Endothelial cell of umbilical vein (primary cell): ENCODE data around the gene GPR27. TPM values are rescaled to one million over a fixed set of nuclear protein-coding genes. Genes with fewer than 3 reads are reported as not detected.

Experiments
- BruUV-seq: library from RNA; stranded (reverse); fragments of 400-500 nt; replicated peaks from 2 replicates; lab custom pipeline; 2021; lab: Mats Ljungman, UMichigan
- CTCF ChIA-PET: fragments of 300-600, 350-600 bp; sonication (Branson Sonifier 250); formaldehyde crosslinking; loops from one replicate; lab custom pipeline; 2021; ENCODE audit warnings: antibody characterized with exemption, inconsistent platforms; lab: Charles Lee
- POLR2A ChIA-PET: fragments of 300-600, 350-600 bp; sonication (Branson Sonifier 250); formaldehyde crosslinking; loops from one replicate; lab custom pipeline; 2021; ENCODE audit warnings: antibody characterized with exemption, inconsistent platforms; lab: Charles Lee
- DNase-seq: peaks from one replicate; pipeline ENCODE4 v3.0.0-alpha.2; 2011; ENCODE audit warnings: low read depth, low spot score
- FAIRE-seq: peaks from 2 replicates; lab custom pipeline; 2011; peaks lifted over from hg19 to GRCh38; lab: Jason Lieb, UNC
- H2AFZ ChIP-seq: 2 replicates; pipeline ENCODE4 v1.6.0; 2012; ENCODE audit warnings: low read depth, low read length, control low read depth, inconsistent platforms
- H3K27ac ChIP-seq: 2 replicates; pipeline ENCODE4 v1.5.1; 2011; ENCODE audit warnings: low read depth, mild to moderate bottlenecking, control low read depth, low read length, moderate library complexity; ENCODE audit not compliant: insufficient read depth
- H3K27me3 ChIP-seq, 2 experiments: 2 replicates each; pipeline versions ENCODE4 v1.6.0 to v1.6.1; 2011; ENCODE audit warnings: low read length in 2 of 2, mixed read lengths in 1 of 2; ENCODE audit not compliant: control insufficient read depth in 2 of 2, insufficient read depth in 2 of 2
- H3K36me3 ChIP-seq, 2 experiments: 2 replicates in 1 of 2; 3 replicates in 1 of 2; pipeline ENCODE4 v1.5.1; 2011; ENCODE audit warnings: low read length in 2 of 2, mild to moderate bottlenecking in 1 of 2, moderate library complexity in 1 of 2; ENCODE audit not compliant: control insufficient read depth in 2 of 2, insufficient read depth in 2 of 2; ENCODE audit errors: extremely low read depth in 1 of 2
- H3K4me1 ChIP-seq: 3 replicates; pipeline ENCODE4 v1.5.1; 2011; ENCODE audit warnings: mild to moderate bottlenecking, low read length; ENCODE audit not compliant: control insufficient read depth, insufficient read depth; ENCODE audit errors: extremely low read depth
- H3K4me2 ChIP-seq: 2 replicates; pipeline ENCODE4 v1.6.1; 2011; ENCODE audit warnings: low read length, control low read depth, mixed read lengths; ENCODE audit not compliant: insufficient read depth
- H3K4me3 ChIP-seq, 3 experiments: fragments of 200-600 bp in 1 of 3; sonication (generic), shearing (Covaris generic) in 1 of 3; replicated peaks in 1 of 3; 2 replicates each; pipeline ENCODE4 v1.5.1; 2011 to 2016; ENCODE audit warnings: control low read depth in 3 of 3, low read length in 3 of 3, mild to moderate bottlenecking in 2 of 3, inconsistent platforms in 1 of 3, low read depth in 1 of 3, moderate library complexity in 1 of 3; ENCODE audit not compliant: insufficient read depth in 1 of 3
- H3K79me2 ChIP-seq: 2 replicates; pipeline ENCODE4 v1.6.0; 2012; ENCODE audit warnings: low read length, inconsistent platforms; ENCODE audit not compliant: control insufficient read depth, insufficient read depth
- H3K9ac ChIP-seq: replicated peaks from 2 replicates; pipeline ENCODE3; 2011; ENCODE audit warnings: low read length, control low read depth; ENCODE audit not compliant: insufficient read depth; ENCODE audit errors: extremely low read depth
- H3K9me1 ChIP-seq: replicated peaks from 3 replicates; pipeline ENCODE4 v1.6.0; 2011; ENCODE audit warnings: mild to moderate bottlenecking, low read length; ENCODE audit not compliant: control insufficient read depth, insufficient read depth; ENCODE audit errors: extremely low read depth
- H3K9me3 ChIP-seq: replicated peaks from 2 replicates; pipeline ENCODE4 v1.5.1; 2012; ENCODE audit warnings: low read length, inconsistent platforms; ENCODE audit not compliant: control insufficient read depth, insufficient read depth
- H4K20me1 ChIP-seq: replicated peaks from 2 replicates; pipeline ENCODE3; 2011; ENCODE audit warnings: mild to moderate bottlenecking, low read length; ENCODE audit not compliant: control insufficient read depth, insufficient read depth; ENCODE audit errors: extremely low read depth
- CTCF ChIP-seq, 2 donors: IDR thresholded peaks; 1 replicate in 1 of 2; 2 replicates in 1 of 2; pipeline ENCODE4 v1.5.1; 2011; ENCODE audit warnings: low read length in 2 of 2, mild to moderate bottlenecking in 2 of 2, moderate library complexity in 2 of 2, control low read depth in 1 of 2, inconsistent platforms in 1 of 2, low read depth in 1 of 2; ENCODE audit not compliant: insufficient read depth in 1 of 2; ENCODE audit errors: extremely low read depth in 1 of 2
- EZH2 ChIP-seq: IDR thresholded peaks from 2 replicates; pipeline ENCODE4 v1.6.1; 2012; ENCODE audit warnings: borderline replicate concordance, low read depth, mild to moderate bottlenecking, moderate library complexity, low read length, inconsistent platforms; ENCODE audit not compliant: severe bottlenecking
- FOS ChIP-seq: IDR thresholded peaks from 2 replicates; pipeline ENCODE4 v1.6.1; 2011; ENCODE audit warnings: mild to moderate bottlenecking, low read length, moderate library complexity, borderline replicate concordance; ENCODE audit not compliant: insufficient read depth
- GATA2 ChIP-seq: IDR thresholded peaks from 2 replicates; pipeline ENCODE4 v1.7.0; 2011; ENCODE audit warnings: low read depth, mild to moderate bottlenecking, moderate library complexity, mixed read lengths, low read length; ENCODE audit not compliant: insufficient read length, insufficient read depth
- JUN ChIP-seq: IDR thresholded peaks from 2 replicates; pipeline ENCODE4 v1.6.1; 2011; ENCODE audit warnings: borderline replicate concordance, low read depth; ENCODE audit not compliant: insufficient read length, insufficient read depth
- MYC ChIP-seq: IDR thresholded peaks from one replicate; pipeline ENCODE4 v1.6.1; 2011; ENCODE audit warnings: mild to moderate bottlenecking, low read depth, low read length
- POLR2A ChIP-seq: IDR thresholded peaks from 2 replicates; pipeline ENCODE4 v1.6.1; 2012; ENCODE audit warnings: low read depth, mild to moderate bottlenecking, control low read depth, low read length
- POLR2AphosphoS5 ChIP-seq: IDR thresholded peaks from 2 replicates; pipeline ENCODE4 v1.6.1; 2012; ENCODE audit warnings: low read depth, mild to moderate bottlenecking, control low read depth, low read length, moderate library complexity; ENCODE audit not compliant: insufficient read depth
- dilution Hi-C: fragments of 300-500 bp; cut with MboI; formaldehyde crosslinking; loops from one replicate; pipeline ENCODE4 v1.15.0; 2019; ENCODE audit warnings: low sequenced_read_pairs; ENCODE audit not compliant: extremely low pct_ligation_motif_present
- intact Hi-C: fragments of 100-400 bp; cut with micrococcal nuclease; formaldehyde crosslinking; loops from one replicate; pipeline ENCODE4 v1.10.0; 2022
- polyA plus RNA-seq, 4 experiments: library from polyadenylated mRNA; depleted of rRNA in 3 of 4; stranded (reverse) in 3 of 4; unstranded in 1 of 4; fragments of >200 nt; gene quantifications; 2 replicates each; pipeline versions ENCODE4 v1.2.1 to v1.2.3, GENCODE V29; 2011 to 2012; ENCODE audit warnings: missing spikeins in 1 of 4
- total RNA-seq: library from RNA; stranded (reverse); gene quantifications from 2 replicates; pipeline ENCODE4 v1.2.3, GENCODE V29; 2021

The GPR27 gene
- total and polyA plus RNA-seq, 2 donors (not counting 3 experiments of a cell fraction or from before 2014, with no cell fraction given): 0.03 TPM; not detected in 1

GRCh38 chr3:71783152-71783551 lies 29.5 kb downstream of the GPR27 start:
- Histone ChIP-seq H3K9ac (no peak overlapping the region), H3K4me1 (no peaks in the 10 kb centered on the region), H4K20me1 (no peaks in the 10 kb centered on the region), H3K9me3 (no peaks in the 10 kb centered on the region), H3K4me2 (no peak overlapping the region), H3K27me3 (peaks cover 38 to 90% of the 10 kb centered on the region in 2 experiments), H3K4me3 (no peak overlapping the region), H2AFZ (no peak overlapping the region), H3K9me1 (no peaks in the 10 kb centered on the region), H3K36me3 (no peaks in the 10 kb centered on the region), H3K27ac (no peak overlapping the region), H3K79me2 (no peaks in the 10 kb centered on the region)
- BruUV-seq: no TSS peak
- ChIA-PET CTCF (no interaction called here), POLR2A (no interaction called here)
- FAIRE-seq (no peak), DNase-seq (no peak)
- dilution Hi-C loops: no loop called here
- TF ChIP-seq CTCF (IDR thresholded peaks at IDR 0.05; ENCODE audit: extremely low read depth in 1 of 2, insufficient read depth in 1 of 2, low read depth in 1 of 2, low read length in 2 of 2): no peak
- TF ChIP-seq MYC: no peak
- no peak for TF ChIP-seq POLR2AphosphoS5
- TF ChIP-seq JUN: no peak
- TF ChIP-seq POLR2A: no peak
- no peak for TF ChIP-seq EZH2
- no peak for TF ChIP-seq FOS
- TF ChIP-seq GATA2: no peak
- intact Hi-C loops: no loop called here
